HEK293T (cell line): ENCODE measurements around the gene TIPIN.

Experiments used
- BHLHE40 ChIP-seq: fragments of 450-650 bp; IDR thresholded peaks from 2 replicates; pipeline ENCODE4 v1.6.1; 2016; ENCODE audit warnings: mild to moderate bottlenecking, moderate library complexity, borderline replicate concordance
- CTBP1 ChIP-seq: fragments of 450-650 bp; IDR thresholded peaks from 2 replicates; pipeline ENCODE4 v1.6.1; 2016; ENCODE audit warnings: borderline replicate concordance
- ELF4 ChIP-seq: fragments of 450-650 bp; IDR thresholded peaks from 2 replicates; pipeline ENCODE4 v1.6.1; 2017; ENCODE audit warnings: antibody characterized with exemption
- FOXA1 ChIP-seq: fragments of 450-650 bp; IDR thresholded peaks from 2 replicates; pipeline ENCODE4 v1.6.1; 2016; ENCODE audit warnings: mild to moderate bottlenecking
- FOXM1 ChIP-seq: fragments of 450-650 bp; IDR thresholded peaks from 2 replicates; pipeline ENCODE4 v1.6.1; 2017; ENCODE audit warnings: mild to moderate bottlenecking, borderline replicate concordance
- LEF1 ChIP-seq: fragments of 450-650 bp; IDR thresholded peaks from 2 replicates; pipeline ENCODE4 v1.6.1; 2017; ENCODE audit warnings: mild to moderate bottlenecking, borderline replicate concordance
- SUZ12 ChIP-seq: fragments of 450-650 bp; IDR thresholded peaks from 2 replicates; pipeline ENCODE4 v1.6.1; 2016; ENCODE audit warnings: mild to moderate bottlenecking
- ZNF384 ChIP-seq: fragments of 450-650 bp; IDR thresholded peaks from 2 replicates; pipeline ENCODE4 v1.6.1; 2016

- TF ChIP-seq BHLHE40, result no peak
- no peak for TF ChIP-seq ELF4
- TF ChIP-seq SUZ12, result no peak
- TF ChIP-seq FOXA1, result no peak
- no peak for TF ChIP-seq CTBP1
- TF ChIP-seq ZNF384, result no peak
- no peak for TF ChIP-seq LEF1
- no peak for TF ChIP-seq FOXM1
These were observed 46.7 kb downstream of the TIPIN start for GRCh38 chr15:66309828-66310227.
